HG02642 (cell line): ENCODE results near the gene SELE.
"Not testable (repeated sequence)": the region's sequence is repeated elsewhere in the genome, so short reads cannot be mapped to it uniquely, and the experiment has no call there.

Experiments used
- ATAC-seq: cut with Tn5 transposase; IDR thresholded peaks from one replicate; pipeline ENCODE4 v1.9.1; 2021; ENCODE audit warnings: mild to moderate bottlenecking; ENCODE audit not compliant: unreplicated experiment, poor library complexity

SELE gene

GRCh38 chr1:169689395-169689794 is 44.5 kb downstream of the SELE start:
- no peak for ATAC-seq

- ATAC-seq: not testable (repeated sequence)
Measured at GRCh38 chr1:169688377-169688776, 45.5 kb downstream of the SELE start.

- ATAC-seq: no peak
Measured at GRCh38 chr1:169683661-169684060, 50.2 kb downstream of the SELE start.

- ATAC-seq: not testable (repeated sequence)
Measured at GRCh38 chr1:169683168-169683567, 50.7 kb downstream of the SELE start.

GRCh38 chr1:169682071-169682470 is 51.8 kb downstream of the SELE start:
- no peak for ATAC-seq

DNA sequence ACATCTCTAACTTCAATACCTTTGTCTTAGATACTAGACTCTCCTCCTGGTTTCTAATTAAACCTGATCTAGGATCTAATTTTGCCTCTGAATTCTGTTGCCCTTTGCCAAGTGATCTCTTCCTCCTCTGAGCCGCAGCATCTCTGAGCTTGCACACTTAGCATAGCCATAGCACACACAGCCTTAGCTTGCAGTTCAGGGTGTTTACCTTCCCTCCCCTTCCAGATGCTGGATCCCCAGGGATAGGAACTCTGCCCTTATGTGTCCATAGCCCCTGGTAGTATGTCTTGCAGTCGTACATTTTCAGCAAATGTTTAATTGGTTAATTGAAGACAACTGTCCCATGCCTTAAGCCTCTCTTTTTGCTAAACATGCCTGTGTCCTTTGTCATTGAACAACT is 52.7 kb downstream of the SELE start:
- peak; percentile 14 for ATAC-seq

DNA sequence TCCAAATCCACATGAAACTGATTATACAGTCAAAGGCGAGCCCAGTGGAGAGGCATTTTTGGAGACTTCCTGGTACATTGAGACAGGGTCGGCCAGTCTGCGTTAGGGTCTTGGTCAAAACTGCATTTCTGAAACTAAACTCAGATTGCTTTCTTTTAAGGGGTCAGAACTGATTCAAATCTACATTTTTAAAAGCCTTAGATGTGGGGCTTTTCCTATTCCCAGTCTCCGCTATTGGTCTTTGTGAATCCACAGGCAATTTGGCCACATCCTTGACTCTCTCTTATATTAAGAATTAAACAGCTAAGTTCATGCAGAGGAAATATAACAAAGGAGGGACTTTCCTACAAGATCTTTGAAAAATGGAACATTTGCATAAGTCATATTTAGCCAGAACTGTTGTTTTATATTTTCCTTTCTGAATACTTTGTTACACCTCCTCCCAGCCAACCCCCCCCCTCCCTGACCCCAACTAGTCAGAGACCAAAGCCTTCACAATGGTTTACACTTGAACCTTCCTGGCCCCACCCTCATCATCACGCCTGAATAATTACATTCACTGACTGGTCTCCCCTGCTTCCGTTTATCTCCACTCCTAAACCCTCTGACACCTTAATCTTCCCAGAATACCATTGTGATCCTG is 53.4 kb downstream of the SELE start:
- peak; percentile 59 for ATAC-seq

- ATAC-seq: no peak
Measured at GRCh38 chr1:169679692-169680091, 54.2 kb downstream of the SELE start.

DNA sequence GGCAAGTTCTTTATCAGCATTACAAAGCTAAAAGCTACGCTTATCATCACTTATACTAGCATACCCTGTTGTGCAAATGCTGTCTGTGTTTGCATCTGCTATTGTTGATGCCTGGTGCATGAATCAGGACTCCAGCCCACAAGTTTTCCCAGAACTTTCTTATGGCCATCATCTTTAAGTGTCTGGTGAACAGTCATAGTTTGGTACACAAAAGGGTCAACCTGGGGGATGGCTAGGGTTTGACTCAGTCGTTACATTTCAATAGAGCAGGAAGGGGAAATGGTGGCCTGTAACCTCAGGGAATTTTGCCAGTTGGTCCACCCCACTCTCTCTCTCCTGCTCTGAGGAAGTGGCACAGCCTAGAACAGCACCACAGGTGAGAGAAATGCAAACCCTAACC is 57.9 kb downstream of the SELE start:
- no peak for ATAC-seq
